HCT116 (cell line): Measurements from ENCODE around the gene SUN2. TPM values are rescaled to one million over a fixed set of nuclear protein-coding genes. Genes with fewer than 3 reads are reported as not detected.

ENCODE experiments used
- ATAC-seq: fragments of 200-7000 bp; cut with Tn5 transposase; 2 replicates; pipeline ENCODE4 v1.9.1; 2020; ENCODE audit warnings: mild to moderate bottlenecking, moderate library complexity
- BruUV-seq: library from RNA; stranded (reverse); fragments of 400-500 nt; replicated peaks from 2 replicates; lab custom pipeline; 2021; lab: Mats Ljungman, UMichigan
- CTCF ChIA-PET: fragments of 300-600 bp; sonication (Branson Sonifier 250); formaldehyde crosslinking; loops from one replicate; lab custom pipeline; 2021; ENCODE audit warnings: antibody characterized with exemption; lab: Charles Lee
- POLR2A ChIA-PET: fragments of 300-600, 350-600 bp; sonication (Branson Sonifier 250); formaldehyde crosslinking; loops from one replicate; lab custom pipeline; 2021; ENCODE audit warnings: antibody characterized with exemption; lab: Charles Lee
- RAD21 ChIA-PET, 2 experiments: fragments of 300-600 bp; sonication (Branson Sonifier 250); formaldehyde crosslinking; loops; one replicate each; lab custom pipeline; 2023; ENCODE audit warnings: low total read pairs in 2 of 2; ENCODE audit not compliant: uncharacterized antibody in 2 of 2, unreplicated experiment in 2 of 2, low non-redundant PET in 1 of 2; lab: Charles Lee
- DNase-seq: peaks from one replicate; pipeline ENCODE4 v3.0.0-alpha.2; 2010; ENCODE audit warnings: low read depth, low spot score
- H2AFZ ChIP-seq: fragments of 200-600 bp; shearing (Covaris generic), sonication (generic); 2 replicates; pipeline ENCODE4 v1.6.1; 2017; ENCODE audit warnings: low read depth, mixed run types, mixed read lengths, antibody characterized with exemption, low read length; ENCODE audit not compliant: poor library complexity, severe bottlenecking
- H3K27ac ChIP-seq: 2 replicates; pipeline ENCODE4 v1.5.1; 2012; ENCODE audit warnings: low read depth, low read length
- H3K27me3 ChIP-seq: fragments of 200-600 bp; sonication (generic); 2 replicates; pipeline ENCODE4 v1.6.1; 2016; ENCODE audit warnings: mixed run types, low read length, mixed read lengths; ENCODE audit not compliant: insufficient read depth
- H3K36me3 ChIP-seq, 2 experiments: fragments of 200-500 bp in 1 of 2; fragments of 200-600 bp in 1 of 2; sonication (Bioruptor generic) in 1 of 2; sonication (generic) in 1 of 2; 2 replicates each; pipeline versions ENCODE4 v1.5.1 to v1.6.1; 2014 to 2016; ENCODE audit warnings: low read length in 2 of 2, inconsistent platforms in 1 of 2, mixed read lengths in 1 of 2, mixed run types in 1 of 2; ENCODE audit not compliant: insufficient read depth in 2 of 2, control insufficient read depth in 1 of 2
- H3K4me1 ChIP-seq, 2 experiments: fragments of 200-600 bp in 1 of 2; sonication (generic) in 1 of 2; 2 replicates each; pipeline versions ENCODE4 v1.5.1 to v1.6.1; 2012 to 2017; ENCODE audit warnings: low read length in 2 of 2, inconsistent platforms in 1 of 2, mild to moderate bottlenecking in 1 of 2, mixed read lengths in 1 of 2, mixed run types in 1 of 2, moderate library complexity in 1 of 2; ENCODE audit not compliant: insufficient read depth in 2 of 2, control insufficient read depth in 1 of 2
- H3K4me2 ChIP-seq: fragments of 200-600 bp; sonication (generic); 2 replicates; pipeline ENCODE4 v1.6.1; 2017; ENCODE audit warnings: mixed run types, low read length, mixed read lengths
- H3K4me3 ChIP-seq, 2 experiments: fragments of 200-600 bp in 1 of 2; sonication (generic) in 1 of 2; replicated peaks in 1 of 2; 2 replicates each; pipeline ENCODE4 v1.5.1; 2011 to 2016; ENCODE audit warnings: low read length in 2 of 2, control low read depth in 1 of 2, low read depth in 1 of 2, mild to moderate bottlenecking in 1 of 2, mixed read lengths in 1 of 2, mixed run types in 1 of 2
- H3K79me2 ChIP-seq: fragments of 200-600 bp; sonication (generic); 2 replicates; pipeline ENCODE4 v1.6.1; 2017; ENCODE audit warnings: mild to moderate bottlenecking, mixed run types, low read length, moderate library complexity, mixed read lengths; ENCODE audit not compliant: insufficient read depth
- H3K9ac ChIP-seq: fragments of 200-600 bp; sonication (generic); 2 replicates; pipeline ENCODE4 v1.6.1; 2016; ENCODE audit warnings: low read length, mixed read lengths
- H3K9me2 ChIP-seq: fragments of 200-600 bp; sonication (generic), shearing (Covaris generic); 2 replicates; pipeline ENCODE4 v1.6.1; 2017; ENCODE audit warnings: mixed run types, mild to moderate bottlenecking, moderate library complexity; ENCODE audit not compliant: insufficient read depth
- H3K9me3 ChIP-seq, 2 experiments: fragments of 200-500 bp in 1 of 2; fragments of 200-600 bp in 1 of 2; sonication (Bioruptor generic) in 1 of 2; sonication (generic) in 1 of 2; 2 replicates each; pipeline ENCODE4 v1.6.1; 2014 to 2017; ENCODE audit warnings: low read length in 2 of 2, mixed read lengths in 2 of 2, inconsistent platforms in 1 of 2, low read depth in 1 of 2, mild to moderate bottlenecking in 1 of 2, mixed run types in 1 of 2, moderate library complexity in 1 of 2; ENCODE audit not compliant: control insufficient read depth in 1 of 2, insufficient read depth in 1 of 2
- H4K20me1 ChIP-seq: fragments of 200-600 bp; sonication (generic), shearing (Covaris generic); 2 replicates; pipeline ENCODE4 v1.6.1; 2017; ENCODE audit warnings: mixed run types, mild to moderate bottlenecking, moderate library complexity; ENCODE audit not compliant: insufficient read depth
- CBX3 ChIP-seq: IDR thresholded peaks from 2 replicates; pipeline ENCODE4 v1.6.1; 2012; ENCODE audit warnings: low read depth
- CEBPB ChIP-seq: IDR thresholded peaks from 2 replicates; pipeline ENCODE4 v1.6.1; 2012; ENCODE audit warnings: low read depth
- EZH2 ChIP-seq: fragments of 200-600 bp; sonication (generic); IDR thresholded peaks from 2 replicates; pipeline ENCODE4 v1.6.1; 2017; ENCODE audit warnings: antibody characterized with exemption, mixed run types
- POLR2A ChIP-seq: IDR thresholded peaks from 2 replicates; pipeline ENCODE4 v1.7.0; 2011; ENCODE audit warnings: borderline replicate concordance; ENCODE audit not compliant: insufficient read depth, insufficient read length; ENCODE audit errors: extremely low read depth
- SP1 ChIP-seq: IDR thresholded peaks from 2 replicates; pipeline ENCODE4 v1.6.1; 2012; ENCODE audit warnings: low read depth
- SRF ChIP-seq: IDR thresholded peaks from 2 replicates; pipeline ENCODE4 v1.6.1; 2012; ENCODE audit warnings: low read depth
- TCF7L2 ChIP-seq: IDR thresholded peaks from 2 replicates; pipeline ENCODE4 v1.7.0; 2011; ENCODE audit warnings: borderline replicate concordance, inconsistent platforms; ENCODE audit not compliant: insufficient read depth, insufficient read length; ENCODE audit errors: extremely low read depth
- YY1 ChIP-seq: IDR thresholded peaks from 2 replicates; pipeline ENCODE4 v1.6.1; 2011; ENCODE audit warnings: low read length, low read depth, moderate library complexity, mild to moderate bottlenecking; ENCODE audit not compliant: insufficient replicate concordance; ENCODE audit errors: extremely low read depth
- ZNF274 ChIP-seq: fragments of 200-500 bp; sonication (Bioruptor generic); IDR thresholded peaks from 2 replicates; pipeline ENCODE4 v1.6.1; 2014; ENCODE audit warnings: mild to moderate bottlenecking, low read depth, low read length, inconsistent platforms
- intact Hi-C: fragments of 100-400 bp; cut with micrococcal nuclease; formaldehyde crosslinking; loops from 2 replicates; pipeline ENCODE4 v1.10.0; 2022
- total RNA-seq: library from RNA; stranded (reverse); gene quantifications from one replicate; pipeline ENCODE4 v1.2.1, GENCODE V29; 2021; ENCODE audit not compliant: unreplicated experiment
- TF ChIP-seq, protein P1 (sequence below): IDR thresholded peaks from 2 replicates; pipeline ENCODE4 v1.6.1; 2012; ENCODE audit warnings: low read depth
- TF ChIP-seq, protein P2 (sequence below), 3 experiments: fragments of 200-600 bp in 1 of 3; sonication (generic) in 1 of 3; IDR thresholded peaks in 2 of 3; conservative IDR thresholded peaks in 1 of 3; 2 replicates each; pipeline ENCODE4 v1.5.1; 2012 to 2017; ENCODE audit warnings: low read depth in 2 of 3, low read length in 2 of 3, antibody characterized with exemption in 1 of 3, borderline replicate concordance in 1 of 3, control low read depth in 1 of 3, mild to moderate bottlenecking in 1 of 3, mixed read lengths in 1 of 3, mixed run types in 1 of 3, moderate library complexity in 1 of 3; ENCODE audit not compliant: insufficient read depth in 1 of 3

Gene SUN2
- total RNA-seq, 1 experiment from 2014 or later: 71.6 TPM

DNA sequence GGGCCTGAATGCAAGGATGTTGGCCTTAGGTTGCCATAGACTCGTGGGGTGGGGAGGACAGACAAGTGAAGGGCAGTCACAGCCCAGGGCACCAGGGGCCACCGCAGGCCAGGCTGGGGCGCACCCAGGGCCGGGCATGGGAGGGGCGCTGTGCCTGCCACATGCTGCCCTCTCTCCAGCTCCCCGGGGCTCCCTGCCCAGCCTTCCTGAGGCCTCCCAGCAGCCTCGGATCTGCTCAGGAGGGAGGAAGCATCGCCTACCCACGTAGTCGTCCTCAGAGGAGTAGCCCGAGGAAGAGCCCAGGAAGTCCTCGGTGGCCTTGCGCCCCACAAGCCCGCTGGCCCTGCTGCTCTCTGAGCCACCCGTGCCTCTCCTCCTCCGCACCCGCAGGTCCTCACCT lies 5.2 kb downstream of the SUN2 start:
- ChIA-PET RAD21 (no interaction called here), CTCF (no interaction called here), POLR2A (no interaction called here)
- Histone ChIP-seq H3K4me1 (peaks cover 7 to 19% of the 10 kb centered on the region in 2 experiments; a peak in 3 of 4 replicates), H4K20me1 (no peaks in the 10 kb centered on the region), H3K9ac (no peak overlapping the region), H3K27me3 (no peaks in the 10 kb centered on the region), H2AFZ (no peak overlapping the region), H3K9me3 (no peaks in the 10 kb centered on the region), H3K36me3 (peaks cover 5 to 33% of the 10 kb centered on the region in 2 experiments; a peak in 2 of 4 replicates), H3K9me2 (no peaks in the 10 kb centered on the region), H3K27ac (no peak overlapping the region), H3K4me2 (no peak overlapping the region), H3K79me2 (peaks cover 16% of the 10 kb centered on the region), H3K4me3 (no peak overlapping the region)
- no TSS peak for BruUV-seq
- intact Hi-C loops: no loop called here
- ATAC-seq (no peak), DNase-seq (no peak)
- TF ChIP-seq POLR2A: no peak
- TF ChIP-seq SRF: no peak
- TF ChIP-seq TCF7L2: no peak
- TF ChIP-seq CBX3: no peak
- TF ChIP-seq, protein P1, sequence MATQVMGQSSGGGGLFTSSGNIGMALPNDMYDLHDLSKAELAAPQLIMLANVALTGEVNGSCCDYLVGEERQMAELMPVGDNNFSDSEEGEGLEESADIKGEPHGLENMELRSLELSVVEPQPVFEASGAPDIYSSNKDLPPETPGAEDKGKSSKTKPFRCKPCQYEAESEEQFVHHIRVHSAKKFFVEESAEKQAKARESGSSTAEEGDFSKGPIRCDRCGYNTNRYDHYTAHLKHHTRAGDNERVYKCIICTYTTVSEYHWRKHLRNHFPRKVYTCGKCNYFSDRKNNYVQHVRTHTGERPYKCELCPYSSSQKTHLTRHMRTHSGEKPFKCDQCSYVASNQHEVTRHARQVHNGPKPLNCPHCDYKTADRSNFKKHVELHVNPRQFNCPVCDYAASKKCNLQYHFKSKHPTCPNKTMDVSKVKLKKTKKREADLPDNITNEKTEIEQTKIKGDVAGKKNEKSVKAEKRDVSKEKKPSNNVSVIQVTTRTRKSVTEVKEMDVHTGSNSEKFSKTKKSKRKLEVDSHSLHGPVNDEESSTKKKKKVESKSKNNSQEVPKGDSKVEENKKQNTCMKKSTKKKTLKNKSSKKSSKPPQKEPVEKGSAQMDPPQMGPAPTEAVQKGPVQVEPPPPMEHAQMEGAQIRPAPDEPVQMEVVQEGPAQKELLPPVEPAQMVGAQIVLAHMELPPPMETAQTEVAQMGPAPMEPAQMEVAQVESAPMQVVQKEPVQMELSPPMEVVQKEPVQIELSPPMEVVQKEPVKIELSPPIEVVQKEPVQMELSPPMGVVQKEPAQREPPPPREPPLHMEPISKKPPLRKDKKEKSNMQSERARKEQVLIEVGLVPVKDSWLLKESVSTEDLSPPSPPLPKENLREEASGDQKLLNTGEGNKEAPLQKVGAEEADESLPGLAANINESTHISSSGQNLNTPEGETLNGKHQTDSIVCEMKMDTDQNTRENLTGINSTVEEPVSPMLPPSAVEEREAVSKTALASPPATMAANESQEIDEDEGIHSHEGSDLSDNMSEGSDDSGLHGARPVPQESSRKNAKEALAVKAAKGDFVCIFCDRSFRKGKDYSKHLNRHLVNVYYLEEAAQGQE: no peak
- no peak for TF ChIP-seq YY1
- TF ChIP-seq EZH2: no peak
- TF ChIP-seq, protein P2, sequence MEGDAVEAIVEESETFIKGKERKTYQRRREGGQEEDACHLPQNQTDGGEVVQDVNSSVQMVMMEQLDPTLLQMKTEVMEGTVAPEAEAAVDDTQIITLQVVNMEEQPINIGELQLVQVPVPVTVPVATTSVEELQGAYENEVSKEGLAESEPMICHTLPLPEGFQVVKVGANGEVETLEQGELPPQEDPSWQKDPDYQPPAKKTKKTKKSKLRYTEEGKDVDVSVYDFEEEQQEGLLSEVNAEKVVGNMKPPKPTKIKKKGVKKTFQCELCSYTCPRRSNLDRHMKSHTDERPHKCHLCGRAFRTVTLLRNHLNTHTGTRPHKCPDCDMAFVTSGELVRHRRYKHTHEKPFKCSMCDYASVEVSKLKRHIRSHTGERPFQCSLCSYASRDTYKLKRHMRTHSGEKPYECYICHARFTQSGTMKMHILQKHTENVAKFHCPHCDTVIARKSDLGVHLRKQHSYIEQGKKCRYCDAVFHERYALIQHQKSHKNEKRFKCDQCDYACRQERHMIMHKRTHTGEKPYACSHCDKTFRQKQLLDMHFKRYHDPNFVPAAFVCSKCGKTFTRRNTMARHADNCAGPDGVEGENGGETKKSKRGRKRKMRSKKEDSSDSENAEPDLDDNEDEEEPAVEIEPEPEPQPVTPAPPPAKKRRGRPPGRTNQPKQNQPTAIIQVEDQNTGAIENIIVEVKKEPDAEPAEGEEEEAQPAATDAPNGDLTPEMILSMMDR (IDR thresholded peaks at IDR 0.05 in 2 of 3, conservative IDR thresholded peaks at IDR 0.05 in 1 of 3; ENCODE audit: borderline replicate concordance in 1 of 3, insufficient read depth in 1 of 3, low read depth in 2 of 3, low read length in 2 of 3): no peak
- no peak for TF ChIP-seq CEBPB
- no peak for TF ChIP-seq ZNF274
- no peak for TF ChIP-seq SP1
